GM19193 (cell line): ENCODE results near the gene ZNF8.
A peak's percentile ranks its signal among the peaks of the same experiment; 100 is the strongest.

Experiments used
- POLR2A ChIP-seq: IDR thresholded peaks from 4 replicates; pipeline ENCODE4 v1.6.1; 2011; ENCODE audit not compliant: insufficient read depth, insufficient read length; ENCODE audit errors: extremely low read depth

Gene ZNF8

GRCh38 chr19:58318297-58318696 is 39.5 kb downstream of the ZNF8 start:
- no peak for TF ChIP-seq POLR2A

DNA sequence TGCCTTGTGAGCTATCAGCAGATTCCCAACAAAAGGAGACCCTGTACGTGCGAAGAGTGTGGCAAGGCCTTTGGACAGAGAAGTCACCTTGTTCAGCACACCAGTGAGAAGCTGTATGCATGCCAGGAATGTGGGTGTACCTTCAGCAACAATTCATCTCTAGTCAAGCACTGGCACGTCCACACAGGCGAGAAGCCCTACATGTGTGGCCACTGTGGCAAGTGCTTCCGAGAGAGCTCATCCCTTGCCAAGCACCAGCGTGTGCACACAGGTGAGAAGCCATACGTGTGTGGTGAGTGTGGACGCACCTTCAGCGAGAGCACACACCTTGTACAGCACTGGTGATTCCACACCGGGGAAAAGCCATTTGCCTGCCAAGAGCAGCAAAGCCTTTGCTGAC is 40.5 kb downstream of the ZNF8 start:
- TF ChIP-seq POLR2A, result no peak

GRCh38 chr19:58325311-58326022 is 46.7 kb downstream of the ZNF8 start:
- no peak for TF ChIP-seq POLR2A

DNA sequence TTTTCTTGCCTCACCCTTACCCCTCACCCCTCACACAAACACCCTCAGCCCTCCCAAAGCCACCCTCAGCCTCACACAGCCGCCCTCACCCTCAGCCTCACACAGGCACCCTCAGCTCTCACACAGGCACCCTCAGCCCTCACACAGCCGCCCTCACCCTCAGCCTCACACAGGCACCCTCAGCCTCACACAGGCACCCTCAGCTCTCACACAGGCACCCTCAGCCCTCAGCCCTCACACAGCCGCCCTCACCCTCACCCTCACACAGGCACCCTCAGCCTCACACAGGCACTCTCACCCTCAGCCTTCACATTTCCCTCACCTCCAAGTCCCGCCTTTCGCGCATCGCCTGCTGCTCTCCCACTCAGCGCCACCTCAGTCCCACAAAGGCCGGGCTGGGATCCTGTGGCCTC is 47.8 kb downstream of the ZNF8 start:
- no peak for TF ChIP-seq POLR2A

- peak; percentile 73 for TF ChIP-seq POLR2A
These were observed 48.4 kb downstream of the ZNF8 start, which contains the start of gene ZSCAN22 for GRCh38 chr19:58326914-58327726. ZSCAN22 (plus strand) TSS chr19:58326994; CDS start chr19:58334803, 7,809 bp downstream.

DNA sequence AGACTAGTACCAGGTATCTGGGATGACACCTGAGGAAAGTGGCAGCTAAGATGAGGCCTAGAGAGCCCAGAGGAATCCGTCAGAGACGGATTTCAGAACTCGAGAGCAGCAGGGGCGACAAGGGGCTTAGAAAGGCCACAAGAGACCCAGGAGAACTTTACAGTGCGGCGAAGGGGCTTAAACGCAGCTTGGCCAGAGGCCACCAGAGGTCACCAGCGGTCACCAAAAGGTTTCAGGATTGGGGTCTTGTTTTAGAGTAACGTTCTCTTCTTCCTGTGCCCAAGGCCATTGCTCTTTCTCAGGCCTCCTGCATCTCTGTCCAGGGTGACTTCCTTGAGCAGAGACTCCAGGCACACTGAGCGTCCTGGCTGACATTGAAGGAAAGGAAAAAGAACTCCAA is 50.2 kb downstream of the ZNF8 start:
- no peak for TF ChIP-seq POLR2A

- TF ChIP-seq POLR2A, result no peak
These were observed 51.7 kb downstream of the ZNF8 start for GRCh38 chr19:58330458-58330857.

DNA sequence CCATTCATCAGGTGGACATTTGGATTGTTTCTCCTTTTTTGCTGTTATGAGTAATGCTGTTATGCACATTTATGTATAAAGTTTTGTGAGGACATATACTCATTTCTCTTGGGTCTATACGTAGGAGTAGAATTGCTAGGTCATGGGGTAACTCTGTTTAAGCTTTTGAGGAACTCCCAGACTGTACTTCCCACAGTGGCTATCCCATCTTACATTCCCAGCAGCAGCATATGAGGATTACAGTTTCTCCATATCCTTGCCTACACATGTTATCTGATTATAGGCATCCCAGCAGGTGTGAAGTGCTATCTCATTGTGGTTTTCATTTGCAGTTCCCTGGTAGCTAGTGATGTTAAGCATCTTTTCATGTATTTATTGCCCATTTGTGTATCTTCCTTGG is 53.9 kb downstream of the ZNF8 start:
- no peak for TF ChIP-seq POLR2A

GRCh38 chr19:58334691-58335249 is 56.0 kb downstream of the ZNF8 start:
- no peak for TF ChIP-seq POLR2A

GRCh38 chr19:58335630-58336029 is 56.9 kb downstream of the ZNF8 start:
- no peak for TF ChIP-seq POLR2A

- TF ChIP-seq POLR2A, result no peak
These were observed 57.5 kb downstream of the ZNF8 start for GRCh38 chr19:58336216-58336615.

DNA sequence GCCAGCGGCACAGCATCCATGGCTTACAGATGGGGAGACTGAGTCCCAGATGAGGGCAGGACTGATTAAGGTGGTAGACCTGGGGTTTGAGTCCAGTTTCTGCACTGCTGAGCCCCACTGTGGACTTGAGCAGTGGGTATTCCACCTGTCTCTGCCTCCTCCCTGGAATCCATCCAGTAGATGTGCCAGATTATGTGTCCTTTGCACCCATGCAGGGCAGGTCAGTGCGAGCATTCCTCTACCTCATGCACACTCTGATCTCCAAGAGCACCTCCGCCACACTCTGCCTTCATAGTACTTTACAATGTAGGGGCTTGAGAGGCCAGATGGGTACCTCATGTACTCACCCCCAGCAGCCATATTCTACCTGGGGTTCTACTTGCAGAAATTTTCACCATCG is 58.1 kb downstream of the ZNF8 start:
- no peak for TF ChIP-seq POLR2A

DNA sequence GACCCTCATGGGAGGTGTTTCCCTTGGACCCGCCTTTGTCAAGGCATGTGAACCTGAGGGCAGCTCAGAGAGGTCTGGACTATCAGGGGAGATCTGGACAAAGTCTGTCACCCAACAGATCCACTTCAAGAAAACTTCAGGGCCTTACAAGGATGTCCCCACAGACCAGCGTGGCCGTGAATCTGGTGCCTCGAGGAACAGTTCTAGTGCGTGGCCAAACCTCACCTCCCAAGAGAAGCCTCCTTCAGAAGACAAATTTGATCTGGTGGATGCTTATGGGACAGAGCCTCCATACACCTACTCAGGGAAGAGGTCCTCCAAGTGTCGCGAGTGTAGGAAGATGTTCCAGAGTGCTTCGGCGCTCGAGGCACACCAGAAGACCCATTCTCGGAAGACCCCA is 59.6 kb downstream of the ZNF8 start:
- no peak for TF ChIP-seq POLR2A

- no peak for TF ChIP-seq POLR2A
These were observed 60.2 kb downstream of the ZNF8 start for GRCh38 chr19:58338825-58339558.

DNA sequence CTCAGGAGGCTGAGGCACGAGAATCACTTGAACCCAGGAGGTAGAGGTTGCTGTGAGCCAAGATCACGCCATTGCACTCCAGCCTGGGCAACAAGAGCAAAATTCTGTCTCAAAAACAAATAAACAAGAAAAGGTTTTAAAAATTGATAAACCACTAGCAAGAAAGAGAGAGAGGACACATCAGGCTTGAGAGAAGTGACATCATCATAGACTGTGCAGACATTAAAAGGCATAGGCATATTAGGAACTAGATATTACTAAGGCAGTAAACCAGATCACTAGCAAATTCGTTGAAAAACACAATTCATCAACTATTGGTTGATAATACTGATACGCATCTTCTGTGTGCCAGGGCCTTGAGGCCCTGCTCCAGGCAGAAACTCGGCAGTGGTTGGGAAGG is 66.8 kb downstream of the ZNF8 start:
- no peak for TF ChIP-seq POLR2A

- peak; percentile 75 for TF ChIP-seq POLR2A
These were observed 68.5 kb downstream of the ZNF8 start for GRCh38 chr19:58346961-58347929.
